NCI-H2081 treated with DMSO at 0.1 percent for 48 hours (cell line): ENCODE results near the gene MPHOSPH9.
"Not testable (repeated sequence)": the region's sequence is repeated elsewhere in the genome, so short reads cannot be mapped to it uniquely, and the experiment has no call there.

Source experiments
- DNase-seq: peaks from one replicate; lab custom pipeline; 2025; lab: John Stamatoyannopoulos, UW

The MPHOSPH9 gene

DNA sequence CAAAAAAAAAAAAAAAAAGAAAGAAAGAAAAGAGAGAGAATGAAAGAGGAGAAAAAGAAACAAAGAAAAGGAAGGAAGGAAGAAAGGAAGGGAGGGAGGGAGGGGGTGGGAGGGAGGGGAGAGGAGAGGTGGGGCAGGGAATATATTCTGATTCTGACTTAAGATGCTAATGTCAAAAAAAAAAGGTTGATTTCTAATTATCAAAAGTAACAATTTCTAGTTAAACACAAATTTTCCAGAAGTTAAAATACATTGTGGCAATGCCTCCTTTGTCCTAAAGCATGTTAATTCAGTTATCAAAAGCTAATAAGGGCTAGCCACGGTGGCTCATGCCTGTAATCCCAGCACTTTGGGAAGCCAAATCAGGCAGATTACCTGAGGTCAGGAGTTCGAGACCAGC, 7.5 kb downstream of the MPHOSPH9 start:
- DNase-seq, result no peak

DNA sequence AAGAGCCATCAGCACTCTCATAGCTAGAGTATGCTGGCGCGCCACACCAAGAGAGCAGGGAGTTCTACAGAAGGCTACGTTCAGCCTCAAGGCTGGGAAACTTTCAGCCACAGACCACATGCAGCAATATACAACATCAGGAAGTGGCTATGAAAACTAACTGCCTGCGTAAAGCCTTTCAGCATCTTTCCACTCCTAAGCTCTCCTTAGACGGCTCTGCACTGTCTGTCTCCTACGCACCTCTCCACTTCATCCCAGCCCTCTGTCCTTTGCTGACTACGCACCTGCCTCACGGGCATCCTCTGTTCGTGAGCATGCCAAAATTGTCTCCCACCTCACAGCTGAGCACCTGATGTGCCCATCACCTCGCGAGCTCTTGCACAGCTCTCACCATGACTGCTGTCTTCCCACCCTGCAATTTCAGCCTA, 9.7 kb downstream of the MPHOSPH9 start:
- no peak for DNase-seq

- not testable (repeated sequence) for DNase-seq
Measured at GRCh38 chr12:123207815-123208214, 25.1 kb downstream of the MPHOSPH9 start.

- not testable (repeated sequence) for DNase-seq
Measured at GRCh38 chr12:123206794-123207193, 26.1 kb downstream of the MPHOSPH9 start.

DNA sequence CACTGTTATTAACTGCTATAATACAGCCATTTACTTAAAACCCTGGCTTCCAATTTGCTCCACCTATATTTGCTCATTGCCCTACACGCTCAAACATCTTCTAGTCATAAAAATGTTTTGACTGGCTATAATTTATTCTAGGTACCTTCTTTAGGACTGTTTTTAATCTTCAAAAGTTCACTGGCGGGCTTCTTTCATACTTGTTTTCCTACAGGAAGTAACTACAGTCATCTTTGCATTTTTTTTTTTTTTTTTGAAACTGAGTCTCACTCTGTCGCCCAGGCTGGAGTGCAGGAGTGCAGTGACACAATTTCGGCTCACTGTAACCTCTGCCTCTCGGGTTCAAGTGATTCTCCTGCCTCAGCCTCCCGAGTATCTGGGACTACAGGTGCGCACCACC, 32.5 kb downstream of the MPHOSPH9 start:
- no peak for DNase-seq

- no peak for DNase-seq
Measured at GRCh38 chr12:123199936-123200335, 33.0 kb downstream of the MPHOSPH9 start.

GRCh38 chr12:123187637-123188036, 45.3 kb downstream of the MPHOSPH9 start:
- DNase-seq, result no peak

DNA sequence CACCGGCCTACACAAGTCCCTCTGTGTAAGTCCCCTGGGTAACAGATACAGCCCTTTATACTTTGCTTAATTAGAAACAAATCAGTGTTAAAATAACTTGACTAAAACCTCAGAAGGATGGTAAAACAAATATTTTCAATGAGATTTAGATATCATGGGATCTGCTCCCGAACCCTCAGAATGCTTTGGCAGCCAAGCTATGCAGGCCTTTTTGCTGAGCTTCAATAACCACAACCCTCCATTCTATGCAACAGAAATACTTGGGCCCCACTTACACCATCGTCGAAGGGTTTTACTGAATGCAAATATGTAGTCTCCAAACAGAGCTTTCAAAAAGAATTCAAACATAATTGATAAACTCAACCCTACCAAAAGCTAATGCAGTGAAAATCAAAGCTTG, 52.8 kb downstream of the MPHOSPH9 start:
- no peak for DNase-seq

DNA sequence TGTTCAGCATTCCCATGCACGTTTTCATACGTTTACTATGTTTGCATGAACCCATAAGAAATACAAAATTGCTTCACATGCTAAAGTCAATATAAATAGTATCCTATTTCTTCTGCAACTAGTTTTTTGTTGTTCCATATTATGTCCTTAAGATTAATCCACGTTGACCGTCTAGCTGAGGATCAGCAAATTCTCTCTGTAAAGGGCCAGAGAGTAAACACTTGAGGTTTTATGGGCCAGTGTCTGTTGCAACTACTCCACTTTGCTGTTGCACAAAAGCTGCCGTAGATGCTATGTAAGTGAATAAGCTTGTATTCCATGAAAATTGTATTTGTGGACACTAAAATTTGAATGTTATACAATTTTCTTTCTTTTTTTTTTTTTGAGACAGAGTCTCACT, 61.0 kb downstream of the MPHOSPH9 start:
- no peak for DNase-seq

DNA sequence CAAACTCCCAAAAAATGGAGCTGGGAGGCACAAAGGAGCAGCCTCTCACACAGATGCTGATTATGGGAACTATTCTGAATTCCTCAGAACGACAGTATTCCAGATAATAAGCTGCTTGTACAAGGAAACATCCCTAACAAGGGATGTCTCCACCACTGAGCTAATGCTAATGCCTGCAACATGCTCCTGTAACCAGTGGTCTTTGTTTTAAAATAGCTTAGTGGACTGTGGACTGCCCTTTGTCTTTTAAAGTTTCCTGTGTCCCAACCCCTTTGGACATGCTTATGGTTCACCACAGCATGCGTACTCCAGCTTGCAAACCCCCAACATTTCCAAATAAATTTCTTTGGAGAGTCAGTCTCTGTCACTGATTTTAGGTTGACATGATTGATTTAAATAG, 65.6 kb downstream of the MPHOSPH9 start:
- DNase-seq, result no peak

DNA sequence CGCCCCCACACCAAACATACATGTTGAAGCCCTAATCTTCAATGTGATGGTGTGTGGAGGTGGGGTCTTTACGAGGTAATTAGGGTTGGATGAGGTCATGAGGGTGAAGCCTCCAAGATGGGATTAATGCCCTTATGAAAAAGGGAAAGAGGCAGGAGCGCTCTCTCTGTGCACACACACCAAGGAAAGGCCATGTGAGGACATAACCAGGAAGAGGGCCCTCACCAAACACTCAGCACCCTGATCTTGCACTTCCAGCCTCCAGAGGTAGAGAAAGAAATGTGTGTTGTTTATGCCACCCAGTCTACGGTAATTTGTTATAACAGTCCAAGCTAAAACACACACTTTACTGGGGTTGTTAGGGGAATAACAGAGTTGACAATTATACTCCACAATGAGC, 67.4 kb downstream of the MPHOSPH9 start:
- DNase-seq, result no peak

DNA sequence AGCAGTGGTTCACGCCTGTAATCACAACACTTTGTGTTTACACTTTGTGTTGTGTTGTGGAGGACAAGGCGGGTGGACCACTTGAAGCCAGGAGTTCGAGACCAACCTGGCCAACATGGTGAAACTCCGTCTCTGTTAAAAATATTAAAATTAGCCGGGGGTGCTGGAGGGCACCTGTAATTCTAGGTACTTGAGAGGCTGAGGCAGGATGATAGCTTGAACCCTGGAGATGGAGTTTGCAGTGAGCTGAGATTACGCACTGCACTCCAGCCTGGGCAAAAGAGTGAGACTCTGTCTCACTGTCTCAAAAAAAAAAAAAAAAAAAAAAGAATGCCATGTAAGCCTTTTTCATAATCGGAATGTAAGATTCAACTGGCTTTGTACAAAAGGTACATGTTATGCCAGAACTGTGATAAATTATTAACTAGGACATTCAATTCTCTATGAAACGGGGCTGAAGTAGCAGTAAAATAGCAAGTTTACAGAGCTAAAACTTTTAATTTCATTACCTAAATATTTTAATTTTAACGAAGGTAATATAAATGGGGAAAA, 68.2 kb downstream of the MPHOSPH9 start:
- no peak for DNase-seq

GRCh38 chr12:123164222-123164621, 68.7 kb downstream of the MPHOSPH9 start:
- no peak for DNase-seq

- no peak for DNase-seq
Measured at GRCh38 chr12:123163227-123163626, 69.7 kb downstream of the MPHOSPH9 start.

- no peak for DNase-seq
Measured at GRCh38 chr12:123160801-123161487, 72.0 kb downstream of the MPHOSPH9 start.

GRCh38 chr12:123153906-123154305, 79.0 kb downstream of the MPHOSPH9 start:
- no peak for DNase-seq

- no peak for DNase-seq
Measured at GRCh38 chr12:123152833-123153232, 80.1 kb downstream of the MPHOSPH9 start.

GRCh38 chr12:123151457-123152454, 81.2 kb downstream of the MPHOSPH9 start:
- DNase-seq, result no peak

DNA sequence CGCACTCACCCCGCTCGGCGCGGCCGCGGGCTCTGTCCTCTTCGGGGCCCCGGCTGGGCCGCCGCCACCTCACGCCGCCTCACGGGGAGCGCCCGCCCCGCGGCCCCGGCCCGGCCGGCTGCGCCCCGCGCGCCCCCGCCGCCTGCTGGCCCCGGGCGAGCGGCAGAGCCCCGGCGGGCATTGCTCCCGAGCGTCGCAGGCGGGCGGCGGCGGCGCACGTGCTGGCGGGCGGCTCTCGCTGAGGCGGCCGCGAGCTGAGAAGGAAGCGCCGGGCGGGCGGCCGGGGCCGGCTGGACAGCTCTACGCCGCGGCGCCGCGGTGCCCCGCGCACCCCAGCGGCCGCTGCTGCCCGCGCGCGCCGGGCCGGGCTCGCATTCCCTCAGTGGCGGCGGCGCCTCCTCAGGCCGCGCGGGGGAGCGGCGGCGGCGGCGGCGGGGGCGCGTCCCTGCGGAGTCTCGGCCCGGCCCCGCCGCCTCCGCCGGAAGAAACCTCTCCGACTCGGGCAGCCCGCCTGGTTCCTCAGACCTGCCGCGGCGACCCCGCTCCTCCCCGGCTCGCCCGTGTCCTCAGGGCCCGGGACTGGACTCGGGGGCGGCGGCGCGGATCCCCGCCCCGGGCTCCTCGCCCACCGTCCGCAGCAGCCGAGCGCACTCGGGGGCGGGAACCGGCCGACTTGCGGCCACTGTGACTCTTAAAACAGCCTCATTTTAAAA, 82.0 kb downstream of the MPHOSPH9 start, which contains the start of gene PITPNM2:
Gene PITPNM2 (minus strand): TSS at position 347 of the 713 bp plus-strand sequence. CDS start 116,500 bp downstream, outside the sequence.
- DNase-seq, result no peak

DNA sequence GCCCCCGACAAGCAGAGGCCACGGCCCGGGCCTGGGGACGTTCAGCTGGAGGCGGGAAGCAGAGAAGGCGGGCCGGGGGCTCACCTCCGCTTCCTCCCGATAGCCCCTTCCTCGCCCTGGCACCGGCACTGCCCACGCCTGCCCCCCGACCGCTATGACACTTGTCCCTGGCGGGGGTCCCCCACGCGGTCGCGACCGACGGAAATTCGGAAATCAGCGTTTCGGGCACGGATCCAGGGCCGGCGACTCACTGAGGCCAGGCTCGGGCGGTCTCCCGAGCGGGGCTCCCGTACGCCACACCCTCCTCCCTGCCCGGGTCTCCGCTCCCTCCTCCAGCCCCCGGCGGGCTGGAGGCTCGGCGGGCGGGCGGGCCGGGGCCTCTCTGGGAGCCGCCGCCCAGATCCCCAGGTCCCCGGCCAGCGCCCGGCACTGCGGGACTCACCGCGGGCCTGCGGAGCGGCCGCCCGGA, 82.6 kb downstream of the MPHOSPH9 start:
- no peak for DNase-seq

DNA sequence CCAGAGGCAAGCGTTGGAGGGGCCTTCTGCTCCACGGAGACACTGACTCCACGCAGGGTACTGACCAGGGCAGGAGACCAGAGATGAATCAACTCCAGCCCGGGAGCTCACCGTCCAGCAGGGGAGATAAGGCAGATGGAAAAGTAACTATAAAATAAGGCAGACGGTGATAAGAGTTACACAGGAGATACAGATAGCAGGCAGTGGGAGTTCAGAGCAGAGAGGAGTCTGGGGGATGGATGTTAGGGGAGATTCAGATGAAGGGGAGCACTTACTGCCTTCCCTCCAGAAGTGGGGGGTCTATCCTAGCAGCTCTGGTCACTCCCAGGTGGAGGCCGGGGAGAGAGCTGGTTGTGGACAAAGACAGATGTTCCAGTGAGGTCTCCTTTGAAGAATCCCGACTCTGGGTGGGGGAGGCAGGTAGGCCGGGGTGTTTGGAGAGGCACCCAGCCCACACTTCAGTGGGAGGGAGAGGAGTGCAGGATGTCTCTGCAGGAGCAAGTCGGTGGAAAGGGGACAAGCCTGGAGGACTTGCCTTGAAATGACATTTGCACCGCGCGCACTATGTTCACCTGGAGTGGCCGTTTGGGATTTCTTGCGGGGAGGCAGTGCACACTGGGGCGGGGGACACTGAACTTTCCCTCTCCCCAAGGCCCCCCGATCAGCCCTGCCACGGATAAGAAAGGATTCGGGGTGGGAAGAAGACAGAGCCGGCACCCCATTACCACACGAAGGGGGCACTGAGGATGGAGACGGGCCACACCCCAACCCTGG, 83.3 kb downstream of the MPHOSPH9 start:
- DNase-seq, result no peak
